ENCODE results near the gene VOPP1.
"Not testable (repeated sequence)": the region's sequence is repeated elsewhere in the genome, so short reads cannot be mapped to it uniquely, and the experiment has no call there.

Gene VOPP1

GRCh38 chr7:55488216-55488615, 84.1 kb downstream of the VOPP1 start:
- DNase-seq (ENCODE audit: low spot score): no peak

- DNase-seq (ENCODE audit: low spot score): no peak
Observed at GRCh38 chr7:55486991-55487390, 85.3 kb downstream of the VOPP1 start.

- DNase-seq (ENCODE audit: low spot score): no peak
Observed at GRCh38 chr7:55486192-55486590, 86.1 kb downstream of the VOPP1 start.

- DNase-seq (ENCODE audit: low spot score): no peak
Observed at GRCh38 chr7:55485501-55486191, 86.7 kb downstream of the VOPP1 start.

GRCh38 chr7:55484834-55485233, 87.5 kb downstream of the VOPP1 start:
- DNase-seq (ENCODE audit: low spot score): no peak

GRCh38 chr7:55484241-55484640, 88.1 kb downstream of the VOPP1 start:
- DNase-seq (ENCODE audit: low spot score): no peak

- no peak for DNase-seq (ENCODE audit: low spot score)
Observed at GRCh38 chr7:55483046-55483445, 89.3 kb downstream of the VOPP1 start.

GRCh38 chr7:55481155-55481554, 91.1 kb downstream of the VOPP1 start:
- no peak for DNase-seq (ENCODE audit: low spot score)

- DNase-seq (ENCODE audit: low spot score): no peak
Observed at GRCh38 chr7:55478700-55479099, 93.6 kb downstream of the VOPP1 start.

- no peak for DNase-seq (ENCODE audit: low spot score)
Observed at GRCh38 chr7:55477781-55478374, 94.4 kb downstream of the VOPP1 start.

GRCh38 chr7:55476852-55477780, 95.2 kb downstream of the VOPP1 start:
- no peak for DNase-seq (ENCODE audit: low spot score)

GRCh38 chr7:55475855-55476803, 96.2 kb downstream of the VOPP1 start:
- DNase-seq (ENCODE audit: low spot score): no peak

GRCh38 chr7:55474944-55475854, 97.1 kb downstream of the VOPP1 start:
- no peak for DNase-seq (ENCODE audit: low spot score)

GRCh38 chr7:55473932-55474331, 98.4 kb downstream of the VOPP1 start:
- DNase-seq (ENCODE audit: low spot score): no peak

GRCh38 chr7:55472928-55473725, 99.2 kb downstream of the VOPP1 start:
- no peak for DNase-seq (ENCODE audit: low spot score)

- not testable (repeated sequence) for DNase-seq (ENCODE audit: low spot score)
Observed at GRCh38 chr7:55472406-55472805, 99.9 kb downstream of the VOPP1 start.

GRCh38 chr7:55471594-55471993, 100.7 kb downstream of the VOPP1 start:
- not testable (repeated sequence) for DNase-seq (ENCODE audit: low spot score)

GRCh38 chr7:55470261-55470660, 102.0 kb downstream of the VOPP1 start:
- DNase-seq (ENCODE audit: low spot score): no peak

GRCh38 chr7:55469721-55470120, 102.6 kb downstream of the VOPP1 start:
- DNase-seq (ENCODE audit: low spot score): no peak

- DNase-seq (ENCODE audit: low spot score): no peak
Observed at GRCh38 chr7:55469271-55469681, 103.0 kb downstream of the VOPP1 start.
